Spleen (tissue), 11 donors: Measurements from ENCODE around the gene CYP39A1. TPM values are rescaled to one million over a fixed set of nuclear protein-coding genes. Genes with fewer than 3 reads are reported as not detected.

Source experiments
- DNase-seq: peaks from one replicate; pipeline ENCODE4 v3.0.0-alpha.2; 2020
- H3K27ac ChIP-seq, 8 donors: fragments of 200-600 bp; sonication (generic) in 7 of 8; 1 replicate in 4 of 8; 2 replicates in 4 of 8; pipeline versions ENCODE4 v1.5.0 to v1.8.0; 2016 to 2021; ENCODE audit warnings: inconsistent platforms in 4 of 8, mild to moderate bottlenecking in 4 of 8, moderate library complexity in 1 of 8
- H3K27me3 ChIP-seq, 7 donors: fragments of 200-600 bp; sonication (generic) in 6 of 7; replicated peaks in 1 of 7; 1 replicate in 4 of 7; 2 replicates in 3 of 7; pipeline versions ENCODE4 v1.5.0 to v1.8.0; 2016 to 2021; ENCODE audit warnings: inconsistent platforms in 3 of 7, mild to moderate bottlenecking in 1 of 7
- H3K36me3 ChIP-seq, 6 donors: fragments of 200-600 bp; sonication (generic) in 5 of 6; 1 replicate in 4 of 6; 2 replicates in 2 of 6; pipeline versions ENCODE4 v1.5.0 to v1.8.0; 2016 to 2021; ENCODE audit warnings: inconsistent platforms in 2 of 6
- H3K4me1 ChIP-seq, 6 donors: fragments of 200-600 bp; sonication (generic) in 5 of 6; 1 replicate in 3 of 6; 2 replicates in 3 of 6; pipeline versions ENCODE4 v1.5.0 to v1.8.0; 2016 to 2021; ENCODE audit warnings: inconsistent platforms in 3 of 6
- H3K4me3 ChIP-seq, 8 donors: fragments of 200-600 bp; sonication (generic) in 7 of 8; 1 replicate in 4 of 8; 2 replicates in 4 of 8; pipeline versions ENCODE4 v1.5.0 to v1.8.0; 2016 to 2021; ENCODE audit warnings: inconsistent platforms in 4 of 8, mild to moderate bottlenecking in 4 of 8, moderate library complexity in 2 of 8
- H3K9me3 ChIP-seq, 8 donors: fragments of 200-600 bp; sonication (generic) in 7 of 8; 1 replicate in 4 of 8; 2 replicates in 4 of 8; pipeline versions ENCODE4 v1.5.0 to v1.8.0; 2016 to 2021; ENCODE audit warnings: inconsistent platforms in 4 of 8
- CTCF ChIP-seq, 11 experiments: fragments of 200-600 bp in 7 of 11; fragments of 450-650 bp in 4 of 11; sonication (generic) in 4 of 11; IDR thresholded peaks in 8 of 11; conservative IDR thresholded peaks in 3 of 11; 1 replicate in 7 of 11; 2 replicates in 4 of 11; pipeline versions ENCODE4 v1.4.0 to v1.8.0; 2016 to 2021; ENCODE audit warnings: antibody characterized with exemption in 11 of 11, inconsistent platforms in 4 of 11, mild to moderate bottlenecking in 1 of 11
- POLR2A ChIP-seq, 3 donors: fragments of 450-650 bp; IDR thresholded peaks; one replicate each; pipeline ENCODE4 v1.5.1; 2017; ENCODE audit warnings: antibody characterized with exemption in 3 of 3, mild to moderate bottlenecking in 1 of 3
- POLR2AphosphoS5 ChIP-seq, 3 donors: sonication (generic); formaldehyde crosslinking; IDR thresholded peaks; one replicate each; pipeline ENCODE4 v1.5.1; 2017; ENCODE audit warnings: antibody characterized with exemption in 3 of 3
- WGBS, 5 donors: extraction: QIAGEN DNeasy Blood & Tissue Kit in 3 of 5; methylation state at CpG; one replicate each; pipeline versions ENCODE4 v1.1.5 to v1.1.7; 2013 to 2018; 5-methylcytosine and 5-hydroxymethylcytosine counted together
- intact Hi-C: fragments of 100-400 bp; cut with DNase I; formaldehyde crosslinking; loops from one replicate; pipeline ENCODE4 v1.15.0; 2023; ENCODE audit warnings: low total_unique reads
- polyA plus RNA-seq, 3 donors: library from polyadenylated mRNA; stranded (reverse); fragments of 200-250 nt; gene quantifications; one replicate each; pipeline ENCODE4 v1.2.1, GENCODE V29; 2013
- total RNA-seq, 7 donors: library from RNA; depleted of rRNA in 3 of 7; stranded (reverse); fragments of >200 nt in 3 of 7; fragmentation: NEBNext Ultra II Directional in 4 of 7; extraction: Animal tissue kit (Norgen Biotek cat#: 25700) in 4 of 7; gene quantifications; one replicate each; pipeline versions ENCODE4 v1.1.0 to v1.2.1, GENCODE V29; 2016 to 2021
- donor health status: healthy with polysubstance abuse.
- donor health status: DM: no; HTN: no; CAD: no; lungs with moderate emphysema.
- donor health status: DM: no; HTN: no; CAD: no.
- donor health status: Bipolar disorder and iron deficiency.
- donor health status: healthy.
- donor health status: DM: no; HTN: no; CAD: no.
- donor health status: DM: yes; HTN: yes; CAD: no.

The CYP39A1 gene
- total and polyA plus RNA-seq, 10 donors = 0.39 to 2.8 (median 0.91) TPM

- Histone ChIP-seq H3K4me1 (no peaks in the 10 kb centered on the region), H3K36me3 (no peaks in the 10 kb centered on the region), H3K27me3 (no peaks in the 10 kb centered on the region), H3K4me3 (no peak overlapping the region), H3K9me3 (no peaks in the 10 kb centered on the region), H3K27ac (no peak overlapping the region)
- intact Hi-C loops = no loop called here
- no peak for TF ChIP-seq POLR2AphosphoS5 (IDR thresholded peaks at IDR 0.05)
- no peak for TF ChIP-seq POLR2A (IDR thresholded peaks at IDR 0.05)
- no peak for TF ChIP-seq CTCF (IDR thresholded peaks at IDR 0.05 in 8 of 11, conservative IDR thresholded peaks at IDR 0.05 in 3 of 11)
- DNase-seq = no peak
- WGBS, 5 donors = 67 to 81% (median 72%) methylated on average over 2 of the region's 2 CpGs
Observed at GRCh38 chr6:46612645-46613044, 40.0 kb downstream of the CYP39A1 start.

GRCh38 chr6:46610862-46611553 lies 41.6 kb downstream of the CYP39A1 start:
- Histone ChIP-seq H3K9me3 (no peaks in the 10 kb centered on the region), H3K27ac (no peak overlapping the region), H3K36me3 (no peaks in the 10 kb centered on the region), H3K4me1 (no peaks in the 10 kb centered on the region), H3K4me3 (no peak overlapping the region), H3K27me3 (no peaks in the 10 kb centered on the region)
- no peak for TF ChIP-seq POLR2AphosphoS5 (IDR thresholded peaks at IDR 0.05)
- TF ChIP-seq POLR2A (IDR thresholded peaks at IDR 0.05) = no peak
- no peak for TF ChIP-seq CTCF (IDR thresholded peaks at IDR 0.05 in 8 of 11, conservative IDR thresholded peaks at IDR 0.05 in 3 of 11)
- intact Hi-C loops = no loop called here
- 76 to 88% (median 87%) methylated on average over 3 of the region's 3 CpGs for WGBS, 5 donors
- DNase-seq = no peak

- Histone ChIP-seq H3K27me3 (no peaks in the 10 kb centered on the region), H3K4me1 (peaks cover 0 to 5% (median 0%) of the 10 kb centered on the region in 6 donors), H3K9me3 (no peaks in the 10 kb centered on the region), H3K36me3 (no peaks in the 10 kb centered on the region), H3K27ac (no peak overlapping the region), H3K4me3 (no peak overlapping the region)
- DNase-seq = no peak
- intact Hi-C loops = no loop called here
- 72 to 87% (median 77%) methylated on average over 3 of the region's 3 CpGs for WGBS, 5 donors
- TF ChIP-seq CTCF (IDR thresholded peaks at IDR 0.05 in 8 of 11, conservative IDR thresholded peaks at IDR 0.05 in 3 of 11) = no peak
- no peak for TF ChIP-seq POLR2A (IDR thresholded peaks at IDR 0.05)
- no peak for TF ChIP-seq POLR2AphosphoS5 (IDR thresholded peaks at IDR 0.05)
Observed at GRCh38 chr6:46606338-46606737, 46.3 kb downstream of the CYP39A1 start.

GRCh38 chr6:46605091-46605797 lies 47.4 kb downstream of the CYP39A1 start:
- WGBS, 5 donors = 55 to 76% (median 64%) methylated on average over 3 of the region's 3 CpGs
- H3K27me3 ChIP-seq = no peaks in the 10 kb centered on the region
- H3K4me3 ChIP-seq = no peak overlapping the region
- no peak overlapping the region for H3K27ac ChIP-seq
- no peaks in the 10 kb centered on the region for H3K9me3 ChIP-seq
- H3K36me3 ChIP-seq = no peaks in the 10 kb centered on the region
- no peak for TF ChIP-seq CTCF (IDR thresholded peaks at IDR 0.05 in 8 of 11, conservative IDR thresholded peaks at IDR 0.05 in 3 of 11)
- no peak for TF ChIP-seq POLR2AphosphoS5 (IDR thresholded peaks at IDR 0.05)
- no peak for TF ChIP-seq POLR2A (IDR thresholded peaks at IDR 0.05)
- intact Hi-C loops = no loop called here
- peaks cover 0 to 5% (median 0%) of the 10 kb centered on the region in 6 donors for H3K4me1 ChIP-seq
- no peak for DNase-seq
